GM12892 (cell line): ENCODE measurements around the gene R3HDM4.

ENCODE experiments used
- POLR2A ChIP-seq: IDR thresholded peaks from 2 replicates; pipeline ENCODE4 v1.6.1; 2011; ENCODE audit warnings: low read depth, low read length, control low read depth
- POLR2AphosphoS5 ChIP-seq: IDR thresholded peaks from 2 replicates; pipeline ENCODE4 v1.6.1; 2011; ENCODE audit warnings: low read depth, low read length, control low read depth
- TAF1 ChIP-seq: IDR thresholded peaks from 2 replicates; pipeline ENCODE4 v1.6.1; 2011; ENCODE audit warnings: low read depth, mild to moderate bottlenecking, control low read depth, low read length, borderline replicate concordance

- TF ChIP-seq TAF1 (no peak), POLR2A (no peak), POLR2AphosphoS5 (no peak)
Measured at GRCh38 chr19:939922-940321, 26.9 kb upstream of the R3HDM4 start.
